Liver (tissue), 3 donors: ENCODE results near the gene CAPN2.

Experiments used
- ATF3 ChIP-seq: IDR thresholded peaks from 2 replicates; pipeline ENCODE4 v1.6.1; 2016; ENCODE audit warnings: antibody characterized with exemption
- CTCF ChIP-seq: fragments of 150-350 bp; IDR thresholded peaks from 2 replicates; pipeline ENCODE4 v1.5.1; 2017; ENCODE audit warnings: improper control_type of control experiment, low read depth, low read length; ENCODE audit not compliant: missing input control
- HNF4G ChIP-seq: IDR thresholded peaks from 2 replicates; pipeline ENCODE4 v1.6.1; 2016; ENCODE audit warnings: antibody characterized with exemption
- MAX ChIP-seq: IDR thresholded peaks from 2 replicates; pipeline ENCODE4 v1.6.1; 2016; ENCODE audit warnings: antibody characterized with exemption
- RXRA ChIP-seq, 2 donors: IDR thresholded peaks; 2 replicates each; pipeline ENCODE4 v1.6.1; 2017 to 2018; ENCODE audit warnings: antibody characterized with exemption in 2 of 2, mild to moderate bottlenecking in 1 of 2
- YY1 ChIP-seq: IDR thresholded peaks from 2 replicates; pipeline ENCODE4 v1.6.1; 2016; ENCODE audit warnings: antibody characterized with exemption, mild to moderate bottlenecking
- donor health status: healthy.
- donor health status: healthy.

- TF ChIP-seq YY1 (no peak), MAX (no peak), CTCF (no peak), HNF4G (no peak), ATF3 (no peak), RXRA (IDR thresholded peaks at IDR 0.05) (no peak)
Measured at GRCh38 chr1:223783676-223784075, 71.3 kb downstream of the CAPN2 start.
